ENCODE results near the gene ANKS1B. TPM values are rescaled to one million over a fixed set of nuclear protein-coding genes. Genes with fewer than 3 reads are reported as not detected.
A peak's percentile ranks its signal among the peaks of the same experiment; 100 is the strongest.
"Not testable (repeated sequence)": the region's sequence is repeated elsewhere in the genome, so short reads cannot be mapped to it uniquely, and the experiment has no call there.

The ANKS1B gene
- total RNA-seq, 1 experiment from 2014 or later, result 15.1 TPM

- in situ Hi-C loops (cut with HindIII; ENCODE audit: low pct_unique_long_range_greater_than_20kb, low sequenced_read_pairs), result no loop called here
- DNase-seq (ENCODE audit: low read depth, low spot score), result no peak
These were observed 174.8 kb downstream of the ANKS1B start for GRCh38 chr12:99809909-99810308.

DNA sequence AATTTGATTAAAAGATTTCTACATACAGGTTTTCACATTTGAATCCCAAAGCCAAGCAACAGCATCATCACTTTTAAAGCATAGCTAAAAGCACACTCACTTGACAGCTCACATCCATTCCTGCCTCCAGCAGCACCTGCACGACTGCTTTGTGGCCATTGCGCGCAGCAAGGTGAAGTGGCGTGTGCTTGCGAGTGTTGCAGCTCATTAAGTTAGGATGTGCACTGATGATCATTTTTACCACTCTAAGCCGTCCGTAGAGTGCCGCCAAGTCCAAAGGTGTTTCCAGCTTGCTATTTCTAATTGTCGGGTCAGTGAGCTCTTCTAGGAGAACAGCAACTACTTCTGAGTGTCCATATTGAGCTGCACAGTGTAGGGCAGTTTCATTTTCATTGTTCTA lies 178.4 kb downstream of the ANKS1B start:
- in situ Hi-C loops (cut with HindIII; ENCODE audit: low pct_unique_long_range_greater_than_20kb, low sequenced_read_pairs), result no loop called here
- no peak for DNase-seq (ENCODE audit: low read depth, low spot score)

DNA sequence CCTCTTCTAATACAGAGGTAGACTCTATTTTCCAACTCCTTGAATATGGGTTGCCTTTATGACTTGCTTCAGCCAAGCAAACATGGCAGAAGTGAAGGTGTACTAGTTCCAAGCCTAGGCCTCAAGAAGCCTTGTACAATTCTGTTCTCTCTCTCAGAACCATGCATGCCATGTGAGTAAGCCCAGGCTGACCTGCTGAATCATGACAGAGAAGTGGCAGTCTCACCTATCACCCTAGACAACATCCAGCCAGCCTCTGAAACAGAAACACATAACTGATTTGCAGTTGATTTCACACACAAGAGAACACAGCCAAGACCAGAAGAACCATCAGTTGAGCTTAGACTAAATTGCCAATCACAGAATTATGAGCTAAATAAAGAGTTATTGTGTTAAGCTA lies 180.0 kb downstream of the ANKS1B start:
- DNase-seq (ENCODE audit: low read depth, low spot score), result no peak
- in situ Hi-C loops (cut with HindIII; ENCODE audit: low pct_unique_long_range_greater_than_20kb, low sequenced_read_pairs), result no loop called here

- in situ Hi-C loops (cut with HindIII; ENCODE audit: low pct_unique_long_range_greater_than_20kb, low sequenced_read_pairs), result no loop called here
- no peak for DNase-seq (ENCODE audit: low read depth, low spot score)
These were observed 184.1 kb downstream of the ANKS1B start for GRCh38 chr12:99800605-99801004.

- DNase-seq (ENCODE audit: low read depth, low spot score); in situ Hi-C loops (cut with HindIII; ENCODE audit: low pct_unique_long_range_greater_than_20kb, low sequenced_read_pairs): not testable (repeated sequence)
These were observed 186.8 kb downstream of the ANKS1B start for GRCh38 chr12:99797931-99798330.

GRCh38 chr12:99783421-99783820 lies 201.3 kb downstream of the ANKS1B start:
- DNase-seq (ENCODE audit: low read depth, low spot score), result no peak
- in situ Hi-C loops (cut with HindIII; ENCODE audit: low pct_unique_long_range_greater_than_20kb, low sequenced_read_pairs), result no loop called here

DNA sequence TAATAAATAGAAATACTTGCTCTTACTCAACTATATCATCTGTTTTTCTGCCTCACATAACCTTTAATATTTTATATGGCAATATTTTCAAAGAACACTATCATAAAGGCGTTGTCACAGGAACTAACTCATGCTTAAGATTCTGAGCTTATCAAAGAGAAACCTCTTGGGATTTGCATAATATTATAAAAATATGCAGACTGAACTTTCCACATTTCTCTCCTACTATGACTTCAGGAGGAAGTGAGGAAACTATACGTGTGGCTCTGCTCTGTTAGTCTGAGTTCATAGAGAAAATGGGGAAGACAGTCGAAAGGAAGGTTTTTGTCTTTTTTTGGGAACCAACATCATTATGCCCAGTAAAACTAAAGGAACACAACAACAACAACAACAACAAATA lies 212.5 kb downstream of the ANKS1B start:
- DNase-seq (ENCODE audit: low read depth, low spot score), result no peak

GRCh38 chr12:99771659-99772058 lies 213.1 kb downstream of the ANKS1B start:
- no peak for DNase-seq (ENCODE audit: low read depth, low spot score)
- in situ Hi-C loops (cut with HindIII; ENCODE audit: low pct_unique_long_range_greater_than_20kb, low sequenced_read_pairs), result no loop called here

More for the DNA sequence above, 212.5 kb downstream of the ANKS1B start:
- in situ Hi-C loops (cut with HindIII; ENCODE audit: low pct_unique_long_range_greater_than_20kb, low sequenced_read_pairs), result no loop called here

DNA sequence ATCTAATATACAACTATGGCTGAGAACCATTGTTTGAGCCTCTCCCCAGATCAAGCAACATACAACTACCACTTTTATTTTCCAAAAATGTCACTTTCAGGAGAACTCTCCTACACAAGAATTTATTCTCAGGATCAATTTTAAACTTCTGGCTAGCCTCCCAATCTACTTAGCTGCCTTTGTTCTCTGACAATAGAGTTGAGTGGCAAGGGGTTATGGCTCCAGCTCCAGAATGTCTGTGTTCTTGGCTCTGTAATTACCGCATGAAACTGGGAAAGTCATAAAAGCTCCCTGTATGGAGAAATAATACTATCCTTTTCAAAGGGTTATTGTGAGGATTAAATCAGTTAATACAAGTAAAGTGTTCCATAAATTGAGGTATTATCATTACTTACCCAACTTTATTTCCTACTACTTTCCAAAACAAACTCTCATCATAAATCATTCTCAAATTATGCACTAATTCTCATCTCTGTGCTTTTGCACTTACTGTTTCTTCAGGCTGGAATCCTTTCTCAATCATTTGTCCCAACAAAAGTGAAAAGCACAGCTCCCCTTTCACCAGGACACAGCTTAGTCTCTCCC lies 215.2 kb downstream of the ANKS1B start:
- DNase-seq (ENCODE audit: low read depth, low spot score), result no peak
- in situ Hi-C loops (cut with HindIII; ENCODE audit: low pct_unique_long_range_greater_than_20kb, low sequenced_read_pairs), result no loop called here

DNA sequence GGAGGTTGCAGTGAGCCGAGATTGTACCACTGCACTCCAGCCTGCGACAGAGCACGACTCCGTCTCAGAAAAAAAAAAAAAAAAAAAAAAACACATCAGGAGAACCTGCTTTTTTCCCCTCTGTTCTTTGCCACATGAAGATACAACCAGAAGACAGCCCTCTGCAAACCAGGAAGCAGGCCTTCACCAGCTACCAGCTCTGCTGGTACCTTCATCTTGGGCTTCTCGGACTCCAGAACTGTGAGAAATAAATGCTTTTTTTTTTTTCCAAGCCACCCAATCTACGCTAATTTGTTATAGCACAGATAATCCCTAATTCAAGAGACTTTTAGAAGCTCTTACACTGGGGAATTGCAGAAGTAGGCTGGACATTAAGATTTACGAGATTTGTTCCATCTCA lies 216.0 kb downstream of the ANKS1B start:
- in situ Hi-C loops (cut with HindIII; ENCODE audit: low pct_unique_long_range_greater_than_20kb, low sequenced_read_pairs), result no loop called here
- DNase-seq (ENCODE audit: low read depth, low spot score), result no peak

DNA sequence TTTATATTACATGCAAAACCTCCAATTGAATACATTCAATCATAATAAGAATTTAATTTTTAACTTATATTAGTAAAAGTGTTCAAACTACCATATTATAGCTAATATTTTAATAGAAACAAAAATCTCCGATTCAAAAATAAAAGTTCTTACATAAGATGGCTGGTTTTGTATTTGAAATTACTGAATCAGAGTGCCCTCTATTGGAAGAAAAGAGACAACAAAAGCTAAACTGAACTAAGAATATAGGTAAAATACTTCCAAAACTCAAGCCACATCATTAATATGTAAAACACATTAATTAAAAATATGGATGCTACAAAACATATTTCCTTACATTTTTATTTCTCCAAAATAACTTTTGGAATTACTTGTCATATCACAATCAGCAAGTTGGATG lies 216.9 kb downstream of the ANKS1B start:
- peak; percentile 53 for DNase-seq (ENCODE audit: low read depth, low spot score)
- in situ Hi-C loops (cut with HindIII; ENCODE audit: low pct_unique_long_range_greater_than_20kb, low sequenced_read_pairs), result no loop called here

- in situ Hi-C loops (cut with HindIII; ENCODE audit: low pct_unique_long_range_greater_than_20kb, low sequenced_read_pairs), result no loop called here
- no peak for DNase-seq (ENCODE audit: low read depth, low spot score)
These were observed 218.3 kb downstream of the ANKS1B start for GRCh38 chr12:99766408-99766807.

- DNase-seq (ENCODE audit: low read depth, low spot score), result no peak
- in situ Hi-C loops (cut with HindIII; ENCODE audit: low pct_unique_long_range_greater_than_20kb, low sequenced_read_pairs), result no loop called here
These were observed 219.1 kb downstream of the ANKS1B start for GRCh38 chr12:99765469-99766114.

DNA sequence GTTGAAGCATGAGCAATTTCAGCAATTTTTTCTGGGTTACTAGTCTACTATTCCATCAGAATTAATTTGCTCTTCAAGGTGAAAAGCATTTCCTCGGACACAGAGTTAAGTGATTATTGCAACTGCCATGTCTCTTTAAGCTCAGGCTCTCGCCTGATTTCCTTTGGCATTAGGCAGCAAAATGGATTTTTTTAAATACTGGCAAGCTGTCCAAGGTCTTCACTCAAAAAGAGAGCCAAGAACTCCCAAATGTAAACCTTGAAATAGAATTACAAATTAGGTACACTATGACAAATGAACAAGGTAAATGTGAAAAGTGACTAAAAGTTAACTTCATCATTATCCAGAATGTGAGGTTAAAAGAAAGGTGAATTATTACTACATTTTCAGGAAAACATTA lies 225.3 kb downstream of the ANKS1B start:
- DNase-seq (ENCODE audit: low read depth, low spot score), result no peak
- in situ Hi-C loops (cut with HindIII; ENCODE audit: low pct_unique_long_range_greater_than_20kb, low sequenced_read_pairs), result no loop called here

- DNase-seq (ENCODE audit: low read depth, low spot score), result no peak
- in situ Hi-C loops (cut with HindIII; ENCODE audit: low pct_unique_long_range_greater_than_20kb, low sequenced_read_pairs), result no loop called here
These were observed 225.7 kb downstream of the ANKS1B start for GRCh38 chr12:99758997-99759396.

GRCh38 chr12:99752740-99753139 lies 232.0 kb downstream of the ANKS1B start:
- no peak for DNase-seq (ENCODE audit: low read depth, low spot score)
- in situ Hi-C loops (cut with HindIII; ENCODE audit: low pct_unique_long_range_greater_than_20kb, low sequenced_read_pairs), result no loop called here

DNA sequence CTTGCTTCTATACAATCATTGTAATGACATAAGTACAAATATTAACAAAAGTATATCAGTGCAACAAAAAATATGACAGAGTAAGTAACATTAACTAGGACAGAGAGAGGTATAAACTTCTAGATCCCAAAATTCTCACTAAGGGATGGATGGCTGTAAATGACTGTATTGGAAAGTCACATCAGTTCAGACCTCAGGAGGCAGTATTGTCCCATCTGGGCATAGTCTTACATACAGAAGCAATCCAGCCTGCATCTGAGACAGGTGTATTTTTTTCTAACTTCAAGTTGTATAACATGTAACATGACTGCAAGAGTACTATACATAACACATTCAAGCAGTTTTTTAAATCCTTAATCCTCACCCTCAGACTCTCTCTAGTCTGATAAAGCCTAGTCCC lies 238.2 kb downstream of the ANKS1B start:
- in situ Hi-C loops (cut with HindIII; ENCODE audit: low pct_unique_long_range_greater_than_20kb, low sequenced_read_pairs), result no loop called here

DNA sequence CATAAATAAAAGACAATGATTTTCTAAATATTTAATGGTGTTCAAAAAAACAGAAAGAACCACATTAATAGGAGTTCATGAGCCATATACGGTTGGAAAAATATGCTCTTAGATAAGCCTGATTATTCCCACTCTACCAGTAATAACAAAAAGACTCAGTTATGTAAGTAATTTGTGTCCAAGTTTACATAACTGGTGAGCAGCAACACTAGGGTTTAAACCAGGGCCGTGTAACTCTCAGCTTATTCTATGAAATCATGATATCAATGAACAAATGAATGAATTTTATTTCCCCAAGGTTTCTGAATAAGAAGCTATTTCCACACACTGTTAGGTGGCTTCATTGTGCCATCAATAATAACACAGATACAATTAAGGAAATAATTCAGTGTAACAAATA lies 238.8 kb downstream of the ANKS1B start:
- no peak for DNase-seq (ENCODE audit: low read depth, low spot score)
- in situ Hi-C loops (cut with HindIII; ENCODE audit: low pct_unique_long_range_greater_than_20kb, low sequenced_read_pairs), result no loop called here

More for the DNA sequence above, 238.2 kb downstream of the ANKS1B start:
- peak; percentile 11 for DNase-seq (ENCODE audit: low read depth, low spot score)

DNA sequence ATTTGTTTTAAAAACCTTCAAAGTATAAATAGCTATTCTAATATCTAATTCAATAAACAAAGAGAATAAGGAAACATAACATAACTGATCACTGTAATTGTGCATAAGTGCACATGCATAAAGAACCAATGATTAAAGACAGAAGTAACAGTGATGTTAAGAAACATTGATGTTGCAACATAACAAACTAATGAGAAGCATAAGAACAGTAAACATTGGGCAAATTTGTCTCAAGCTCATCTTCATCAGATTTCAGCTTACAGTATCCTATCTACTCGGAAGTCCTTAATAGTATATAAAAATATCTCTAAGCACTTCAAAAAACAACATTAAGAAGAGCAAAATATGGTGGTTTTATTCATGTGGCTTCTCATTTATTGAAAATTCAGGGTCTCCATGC lies 239.6 kb downstream of the ANKS1B start:
- DNase-seq (ENCODE audit: low read depth, low spot score), result no peak
- in situ Hi-C loops (cut with HindIII; ENCODE audit: low pct_unique_long_range_greater_than_20kb, low sequenced_read_pairs), result no loop called here

Measured in SK-MEL-5 (cell line).